H1 (cell line): ENCODE results near the gene CHAT. TPM values are rescaled to one million over a fixed set of nuclear protein-coding genes. Genes with fewer than 3 reads are reported as not detected.

Experiments used
- CTCF ChIA-PET: fragments of 300-600 bp; sonication (Branson Sonifier 250); formaldehyde crosslinking; loops from one replicate; lab custom pipeline; 2021; ENCODE audit not compliant: partially characterized antibody; lab: Charles Lee
- POLR2A ChIA-PET: fragments of 300-600 bp; sonication (Branson Sonifier 250); formaldehyde crosslinking; loops from one replicate; lab custom pipeline; 2021; ENCODE audit warnings: inconsistent platforms; ENCODE audit not compliant: partially characterized antibody; lab: Charles Lee
- DNase-seq, 2 experiments: peaks; one replicate each; pipeline versions ENCODE4 v3.0.0 to v3.0.0-alpha.2; 2010 to 2022; ENCODE audit warnings: low spot score in 2 of 2, low read depth in 1 of 2, mixed read lengths in 1 of 2
- FAIRE-seq: peaks from 2 replicates; lab custom pipeline; 2011; peaks lifted over from hg19 to GRCh38; lab: Jason Lieb, UNC
- H2AFZ ChIP-seq: 2 replicates; pipeline ENCODE4 v1.8.1; 2012; ENCODE audit warnings: low read length, inconsistent platforms
- H2AK5ac ChIP-seq: 2 replicates; pipeline ENCODE4 v1.6.1; 2013; ENCODE audit warnings: low read depth, low read length
- H2BK120ac ChIP-seq: replicated peaks from 2 replicates; pipeline ENCODE3; 2013; ENCODE audit warnings: low read depth, low read length, inconsistent platforms
- H2BK12ac ChIP-seq: 2 replicates; pipeline ENCODE4 v1.6.1; 2013; ENCODE audit warnings: low read depth, low read length
- H2BK15ac ChIP-seq: 2 replicates; pipeline ENCODE4 v1.6.1; 2013; ENCODE audit warnings: low read length
- H2BK20ac ChIP-seq: 2 replicates; pipeline ENCODE4 v1.6.1; 2013; ENCODE audit warnings: low read length
- H2BK5ac ChIP-seq: 2 replicates; pipeline ENCODE4 v1.6.1; 2013; ENCODE audit warnings: low read depth, low read length
- H3K14ac ChIP-seq: 2 replicates; pipeline ENCODE4 v1.6.1; 2013; ENCODE audit warnings: inconsistent platforms; ENCODE audit not compliant: insufficient read length
- H3K18ac ChIP-seq: 2 replicates; pipeline ENCODE4 v1.6.1; 2013; ENCODE audit warnings: low read length; ENCODE audit errors: extremely low read depth
- H3K23ac ChIP-seq: 2 replicates; pipeline ENCODE4 v1.6.1; 2013; ENCODE audit warnings: inconsistent platforms; ENCODE audit not compliant: insufficient read length
- H3K23me2 ChIP-seq: 2 replicates; pipeline ENCODE4 v1.6.1; 2013; ENCODE audit warnings: low read depth, low read length
- H3K27ac ChIP-seq: 2 replicates; pipeline ENCODE4 v1.6.1; 2011; ENCODE audit warnings: low read depth, low read length, inconsistent platforms
- H3K27me3 ChIP-seq, 4 experiments: replicated peaks in 1 of 4; 1 replicate in 1 of 4; 2 replicates in 3 of 4; pipeline versions ENCODE4 v1.6.1 to v1.8.1; 2011 to 2013; ENCODE audit warnings: low read length in 3 of 4, mild to moderate bottlenecking in 3 of 4, inconsistent platforms in 2 of 4, mixed read lengths in 2 of 4, moderate library complexity in 1 of 4; ENCODE audit not compliant: control insufficient read depth in 3 of 4, insufficient read depth in 3 of 4; ENCODE audit errors: extremely low read depth in 1 of 4
- H3K36me3 ChIP-seq, 4 experiments: 2 replicates each; pipeline versions ENCODE4 v1.6.1 to v1.8.1; 2011 to 2013; ENCODE audit warnings: mild to moderate bottlenecking in 4 of 4, low read length in 3 of 4, moderate library complexity in 2 of 4, control low read depth in 1 of 4, inconsistent platforms in 1 of 4; ENCODE audit not compliant: insufficient read depth in 4 of 4, control insufficient read depth in 2 of 4
- H3K4ac ChIP-seq: replicated peaks from 2 replicates; pipeline ENCODE3; 2013; ENCODE audit warnings: low read length, low read depth, mixed read lengths, inconsistent platforms; ENCODE audit not compliant: insufficient read length
- H3K4me1 ChIP-seq, 4 experiments: replicated peaks in 1 of 4; 1 replicate in 1 of 4; 2 replicates in 3 of 4; pipeline versions ENCODE4 v1.6.1 to v1.8.1; 2011 to 2013; ENCODE audit warnings: low read length in 3 of 4, inconsistent platforms in 2 of 4, mixed read lengths in 1 of 4; ENCODE audit not compliant: insufficient read depth in 4 of 4, control insufficient read depth in 3 of 4
- H3K4me2 ChIP-seq, 2 experiments: 2 replicates each; pipeline versions ENCODE4 v1.6.1 to v1.8.1; 2011 to 2013; ENCODE audit warnings: low read depth in 2 of 2, low read length in 2 of 2, control low read depth in 1 of 2, inconsistent platforms in 1 of 2, mild to moderate bottlenecking in 1 of 2; ENCODE audit not compliant: insufficient read depth in 1 of 2
- H3K4me3 ChIP-seq, 4 experiments: fragments of 200-600, 300-600 bp in 1 of 4; sonication (generic), shearing (Covaris generic), sonication (Bioruptor Twin) in 1 of 4; 2 replicates each; pipeline versions ENCODE4 v1.5.1 to v1.8.1; 2011 to 2016; ENCODE audit warnings: low read length in 4 of 4, low read depth in 3 of 4, control low read depth in 2 of 4, inconsistent platforms in 2 of 4, mild to moderate bottlenecking in 2 of 4, mixed read lengths in 1 of 4, moderate library complexity in 1 of 4; ENCODE audit not compliant: insufficient read depth in 2 of 4; ENCODE audit errors: extremely low read depth in 1 of 4
- H3K56ac ChIP-seq: replicated peaks from 2 replicates; pipeline ENCODE3; 2013; ENCODE audit warnings: low read depth, mild to moderate bottlenecking, mixed read lengths, low read length, inconsistent platforms; ENCODE audit not compliant: insufficient read length
- H3K79me1 ChIP-seq: 2 replicates; pipeline ENCODE4 v1.6.1; 2013; ENCODE audit warnings: low read depth, low read length, control low read depth
- H3K79me2 ChIP-seq, 2 experiments: 2 replicates each; pipeline versions ENCODE4 v1.6.1 to v1.8.1; 2012 to 2013; ENCODE audit warnings: low read length in 2 of 2, mild to moderate bottlenecking in 2 of 2, inconsistent platforms in 1 of 2; ENCODE audit not compliant: insufficient read depth in 2 of 2, control insufficient read depth in 1 of 2
- H3K9ac ChIP-seq, 4 experiments: replicated peaks in 1 of 4; 1 replicate in 1 of 4; 2 replicates in 3 of 4; pipeline versions ENCODE4 v1.6.1 to v1.8.1; 2011 to 2013; ENCODE audit warnings: low read depth in 3 of 4, low read length in 3 of 4, control low read depth in 2 of 4, mild to moderate bottlenecking in 2 of 4, moderate library complexity in 2 of 4, inconsistent platforms in 1 of 4; ENCODE audit errors: extremely low read depth in 1 of 4
- H3K9me3 ChIP-seq, 2 experiments: 2 replicates each; pipeline versions ENCODE4 v1.6.1 to v1.8.1; 2012 to 2013; ENCODE audit warnings: mild to moderate bottlenecking in 2 of 2, moderate library complexity in 2 of 2, control low read depth in 1 of 2, inconsistent platforms in 1 of 2, low read depth in 1 of 2, low read length in 1 of 2, mixed read lengths in 1 of 2; ENCODE audit not compliant: insufficient read depth in 2 of 2
- H4K20me1 ChIP-seq, 2 experiments: replicated peaks in 1 of 2; 2 replicates each; pipeline versions ENCODE3 to v1.8.1; 2011 to 2013; ENCODE audit warnings: inconsistent platforms in 2 of 2, low read length in 2 of 2, mild to moderate bottlenecking in 1 of 2; ENCODE audit not compliant: insufficient read depth in 2 of 2, control insufficient read depth in 1 of 2
- H4K5ac ChIP-seq: 2 replicates; pipeline ENCODE4 v1.6.1; 2013; ENCODE audit warnings: low read length, low read depth, mixed read lengths, inconsistent platforms; ENCODE audit not compliant: insufficient read length
- H4K8ac ChIP-seq: 2 replicates; pipeline ENCODE4 v1.8.0; 2013; ENCODE audit warnings: mild to moderate bottlenecking, moderate library complexity, low read length, inconsistent platforms; ENCODE audit not compliant: insufficient read depth; ENCODE audit errors: extremely low read depth
- H4K91ac ChIP-seq: replicated peaks from 2 replicates; pipeline ENCODE3; 2013; ENCODE audit warnings: low read length, mixed read lengths, inconsistent platforms; ENCODE audit not compliant: insufficient read length
- EP300 ChIP-seq, 2 experiments: IDR thresholded peaks; 1 replicate in 1 of 2; 2 replicates in 1 of 2; pipeline ENCODE4 v1.6.1; 2011 to 2012; ENCODE audit warnings: low read depth in 2 of 2, low read length in 2 of 2, mild to moderate bottlenecking in 2 of 2, borderline replicate concordance in 1 of 2, inconsistent platforms in 1 of 2, moderate library complexity in 1 of 2
- EZH2 ChIP-seq: fragments of 200-600 bp; sonication (generic); IDR thresholded peaks from 2 replicates; pipeline ENCODE4 v1.7.1; 2012; ENCODE audit warnings: low read depth, mild to moderate bottlenecking, moderate library complexity, low read length, inconsistent platforms; ENCODE audit not compliant: severe bottlenecking
- HDAC6 ChIP-seq: IDR thresholded peaks from one replicate; pipeline ENCODE4 v1.7.1; 2012; ENCODE audit warnings: low read depth, mild to moderate bottlenecking, inconsistent platforms, low read length, moderate library complexity
- KDM1A ChIP-seq: fragments of 200-600, 300-600 bp; sonication (generic); IDR thresholded peaks from 2 replicates; pipeline ENCODE4 v1.7.1; 2016; ENCODE audit warnings: mild to moderate bottlenecking, low read length, borderline replicate concordance
- NANOG ChIP-seq: IDR thresholded peaks from 2 replicates; pipeline ENCODE4 v1.6.1; 2011; ENCODE audit warnings: low read length, low read depth, mild to moderate bottlenecking, inconsistent platforms; ENCODE audit not compliant: insufficient read depth, poor library complexity, severe bottlenecking
- POLR2A ChIP-seq, 2 experiments: IDR thresholded peaks; 1 replicate in 1 of 2; 2 replicates in 1 of 2; pipeline ENCODE4 v1.6.1; 2011; ENCODE audit warnings: low read depth in 2 of 2, low read length in 2 of 2, mild to moderate bottlenecking in 2 of 2; ENCODE audit errors: control extremely low read depth in 1 of 2
- POLR2AphosphoS5 ChIP-seq: IDR thresholded peaks from 2 replicates; pipeline ENCODE4 v1.6.1; 2011; ENCODE audit warnings: low read depth, low read length
- YY1 ChIP-seq: IDR thresholded peaks from 2 replicates; pipeline ENCODE4 v1.6.1; 2011; ENCODE audit warnings: low read depth, mild to moderate bottlenecking, low read length
- WGBS, 2 experiments: shearing (Covaris generic) in 1 of 2; methylation state at CpG; one replicate each; pipeline versions ENCODE4 v1.1.6 to v1.1.7; 2013 to 2015; ENCODE audit warnings: low lambda C conversion rate in 2 of 2, mixed read lengths in 2 of 2, inconsistent platforms in 1 of 2, low coverage in 1 of 2, missing lambda C conversion rate in 1 of 2; ENCODE audit not compliant: insufficient replicate concordance in 2 of 2, insufficient coverage in 1 of 2, insufficient read length in 1 of 2; ENCODE audit errors: extremely low coverage in 1 of 2, missing lambda C conversion rate in 1 of 2; 5-methylcytosine and 5-hydroxymethylcytosine counted together
- polyA plus RNA-seq, 7 experiments: library from polyadenylated mRNA; depleted of rRNA in 3 of 7; stranded (reverse) in 5 of 7; unstranded in 2 of 7; fragments of >200 nt in 5 of 7; fragments of 200-250 nt in 2 of 7; gene quantifications; 1 replicate in 5 of 7; 2 replicates in 1 of 7; 4 replicates in 1 of 7; pipeline versions ENCODE4 v1.2.1 to v1.2.3, GENCODE V29; 2011 to 2013; ENCODE audit warnings: missing spikeins in 2 of 7, mixed read lengths in 2 of 7
- total RNA-seq: library from RNA; stranded (reverse); fragmentation: NEBNext Ultra II Directional; extraction: Animal tissue kit (Norgen Biotek cat#: 25700); gene quantifications from 2 replicates; pipeline ENCODE4 v1.2.1, GENCODE V29; 2021
- TF ChIP-seq, protein P1 (sequence below): IDR thresholded peaks from 2 replicates; pipeline ENCODE4 v1.6.1; 2012; ENCODE audit warnings: low read length, inconsistent platforms

The CHAT gene
- total and polyA plus RNA-seq, 2 of the 8 experiments (the other 6 are each of a cell fraction or from before 2014, with no cell fraction given): not detected

- no peaks in the 10 kb centered on the region for H3K79me2 ChIP-seq
- H2BK20ac ChIP-seq: no peak overlapping the region
- H3K18ac ChIP-seq: no peak overlapping the region; the same call in 1 of the 2 replicates
- 81% methylated on average over 9 of the region's 9 CpGs; no CpG with 5 or more reads in 1 of the 2 experiments for WGBS, 2 experiments
- no peaks in the 10 kb centered on the region for H3K79me1 ChIP-seq
- H3K4me3 ChIP-seq: no peak overlapping the region
- H2BK5ac ChIP-seq: no peak overlapping the region
- no peak for TF ChIP-seq EZH2
- TF ChIP-seq POLR2A (IDR thresholded peaks at IDR 0.05; ENCODE audit: control extremely low read depth in 1 of 2, low read depth in 2 of 2, low read length in 2 of 2): no peak
- TF ChIP-seq POLR2AphosphoS5: no peak
- TF ChIP-seq, protein P1, sequence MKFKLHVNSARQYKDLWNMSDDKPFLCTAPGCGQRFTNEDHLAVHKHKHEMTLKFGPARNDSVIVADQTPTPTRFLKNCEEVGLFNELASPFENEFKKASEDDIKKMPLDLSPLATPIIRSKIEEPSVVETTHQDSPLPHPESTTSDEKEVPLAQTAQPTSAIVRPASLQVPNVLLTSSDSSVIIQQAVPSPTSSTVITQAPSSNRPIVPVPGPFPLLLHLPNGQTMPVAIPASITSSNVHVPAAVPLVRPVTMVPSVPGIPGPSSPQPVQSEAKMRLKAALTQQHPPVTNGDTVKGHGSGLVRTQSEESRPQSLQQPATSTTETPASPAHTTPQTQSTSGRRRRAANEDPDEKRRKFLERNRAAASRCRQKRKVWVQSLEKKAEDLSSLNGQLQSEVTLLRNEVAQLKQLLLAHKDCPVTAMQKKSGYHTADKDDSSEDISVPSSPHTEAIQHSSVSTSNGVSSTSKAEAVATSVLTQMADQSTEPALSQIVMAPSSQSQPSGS: no peak
- no peak for TF ChIP-seq NANOG
- TF ChIP-seq YY1: no peak
- TF ChIP-seq HDAC6: no peak
- no peak for TF ChIP-seq KDM1A
- no peak for TF ChIP-seq EP300 (IDR thresholded peaks at IDR 0.05; ENCODE audit: borderline replicate concordance in 1 of 2, low read depth in 2 of 2, low read length in 2 of 2)
- CTCF ChIA-PET: interaction anchor here (0.7 to 2.6 kb wide), 6 partner anchors 8 to 105 kb away, joined by 3 to 10 read pairs (median 3); no protein-coding TSS in a partner anchor
- FAIRE-seq (no peak), DNase-seq (no peak)
- H4K8ac ChIP-seq: no peak overlapping the region
- H4K20me1 ChIP-seq: no peaks in the 10 kb centered on the region
- H3K36me3 ChIP-seq: no peaks in the 10 kb centered on the region
- H2BK15ac ChIP-seq: no peak overlapping the region
- no peak overlapping the region for H2AFZ ChIP-seq
- H4K5ac ChIP-seq: no peak overlapping the region
- H2BK12ac ChIP-seq: no peak overlapping the region
- no peak overlapping the region for H3K14ac ChIP-seq
- H3K9ac ChIP-seq: no peak overlapping the region
- peaks cover 0 to 7% (median 1%) of the 10 kb centered on the region in 4 experiments; a peak in 3 of 7 replicates for H3K4me1 ChIP-seq
- H3K23ac ChIP-seq: no peak overlapping the region
- H4K91ac ChIP-seq: no peak overlapping the region
- POLR2A ChIA-PET: no interaction called here
- H3K27ac ChIP-seq: no peak overlapping the region
- H3K9me3 ChIP-seq: peaks cover 0 to under 1% of the 10 kb centered on the region in 2 experiments; a peak in 1 of 4 replicates
- H3K23me2 ChIP-seq: no peaks in the 10 kb centered on the region
- no peak overlapping the region for H3K4me2 ChIP-seq
- H3K56ac ChIP-seq: no peak overlapping the region
- H3K4ac ChIP-seq: no peak overlapping the region
- no peak overlapping the region for H2AK5ac ChIP-seq
- H2BK120ac ChIP-seq: no peak overlapping the region
- H3K27me3 ChIP-seq: peaks cover 3 to 27% (median 18%) of the 10 kb centered on the region in 4 experiments; a peak in 6 of 7 replicates
These were observed 84.8 kb downstream of the CHAT start for GRCh38 chr10:49698679-49699078.
